IMR-90 (cell line): ENCODE data around the gene SH3RF1.

Experiments
- BHLHE40 ChIP-seq: fragments of 150-350 bp; IDR thresholded peaks from 2 replicates; pipeline ENCODE4 v1.6.1; 2016; ENCODE audit warnings: mild to moderate bottlenecking, low read depth, low read length
- CEBPB ChIP-seq: IDR thresholded peaks from 2 replicates; pipeline ENCODE4 v1.6.1; 2012; ENCODE audit warnings: low read depth, low read length, improper control_type of control experiment
- CTCF ChIP-seq: conservative IDR thresholded peaks from 2 replicates; pipeline ENCODE4 v1.5.1; 2012; ENCODE audit warnings: mild to moderate bottlenecking, low read depth, low read length, improper control_type of control experiment
- ELK1 ChIP-seq: fragments of 150-350 bp; IDR thresholded peaks from 2 replicates; pipeline ENCODE4 v1.6.1; 2016; ENCODE audit warnings: low read depth, mild to moderate bottlenecking, low read length, moderate library complexity, borderline replicate concordance
- FOS ChIP-seq: fragments of 150-350 bp; IDR thresholded peaks from 2 replicates; pipeline ENCODE4 v1.6.1; 2016; ENCODE audit warnings: low read depth, low read length
- MXI1 ChIP-seq: IDR thresholded peaks from 2 replicates; pipeline ENCODE4 v1.6.1; 2012; ENCODE audit warnings: low read depth, mild to moderate bottlenecking, low read length, moderate library complexity, borderline replicate concordance
- NFE2L2 ChIP-seq: fragments of 150-350 bp; IDR thresholded peaks from 2 replicates; pipeline ENCODE4 v1.6.1; 2016; ENCODE audit warnings: low read depth, mild to moderate bottlenecking, low read length
- POLR2A ChIP-seq: IDR thresholded peaks from 2 replicates; pipeline ENCODE4 v1.6.1; 2012; ENCODE audit warnings: mild to moderate bottlenecking, low read depth, low read length
- RAD21 ChIP-seq: IDR thresholded peaks from 2 replicates; pipeline ENCODE4 v1.6.1; 2012; ENCODE audit warnings: low read length, improper control_type of control experiment
- RCOR1 ChIP-seq: IDR thresholded peaks from 2 replicates; pipeline ENCODE4 v1.6.1; 2012; ENCODE audit warnings: mild to moderate bottlenecking, low read length, improper control_type of control experiment; ENCODE audit not compliant: insufficient replicate concordance
- SMC3 ChIP-seq: fragments of 150-350 bp; IDR thresholded peaks from 2 replicates; pipeline ENCODE4 v1.6.1; 2016; ENCODE audit warnings: low read depth, mild to moderate bottlenecking, antibody characterized with exemption, low read length, moderate library complexity
- USF2 ChIP-seq: fragments of 150-350 bp; IDR thresholded peaks from 2 replicates; pipeline ENCODE4 v1.6.1; 2017; ENCODE audit warnings: mild to moderate bottlenecking, antibody characterized with exemption, low read length, low read depth

GRCh38 chr4:169210504-169211118 lies 60.1 kb downstream of the SH3RF1 start:
- TF ChIP-seq CTCF (no peak), MXI1 (no peak), RCOR1 (no peak), RAD21 (no peak), CEBPB (no peak), POLR2A (no peak), USF2 (no peak), BHLHE40 (no peak), ELK1 (no peak), NFE2L2 (no peak), SMC3 (no peak), FOS (no peak)
